Suppressor macrophage treated with lipopolysaccharide for 4 hours (primary cell): ENCODE measurements around the gene UPK2.

Experiments
- DNase-seq: peaks from one replicate; pipeline ENCODE4 v3.0.0-alpha.2; 2020

Gene UPK2

GRCh38 chr11:118918128-118918685 is 37.9 kb upstream of the UPK2 start:
- DNase-seq, result no peak

- no peak for DNase-seq
Observed at GRCh38 chr11:118918686-118919280, 37.3 kb upstream of the UPK2 start.

GRCh38 chr11:118921121-118921928 is 34.8 kb upstream of the UPK2 start:
- peak; percentile 90 for DNase-seq

GRCh38 chr11:118921929-118922744 is 34.0 kb upstream of the UPK2 start:
- peak; percentile 34 for DNase-seq

- no peak for DNase-seq
Observed at GRCh38 chr11:118922745-118923627, 33.1 kb upstream of the UPK2 start.

GRCh38 chr11:118923721-118924587 is 32.1 kb upstream of the UPK2 start:
- no peak for DNase-seq

- DNase-seq, result peak; percentile 28
Observed at GRCh38 chr11:118924591-118925585, 31.2 kb upstream of the UPK2 start.

GRCh38 chr11:118927554-118928100 is 28.5 kb upstream of the UPK2 start:
- DNase-seq, result no peak

GRCh38 chr11:118928101-118928869 is 27.8 kb upstream of the UPK2 start:
- peak; percentile 85 for DNase-seq

GRCh38 chr11:118928870-118929500 is 27.1 kb upstream of the UPK2 start:
- no peak for DNase-seq

GRCh38 chr11:118929501-118930093 is 26.5 kb upstream of the UPK2 start:
- peak; percentile 45 for DNase-seq

GRCh38 chr11:118930094-118930712 is 25.9 kb upstream of the UPK2 start:
- peak; percentile 86 for DNase-seq

- no peak for DNase-seq
Observed at GRCh38 chr11:118931571-118931970, 24.5 kb upstream of the UPK2 start.

- DNase-seq, result no peak
Observed at GRCh38 chr11:118933486-118933885, 22.6 kb upstream of the UPK2 start.

GRCh38 chr11:118935376-118935775 is 20.7 kb upstream of the UPK2 start:
- no peak for DNase-seq

GRCh38 chr11:118938491-118939403 is 17.4 kb upstream of the UPK2 start:
- no peak for DNase-seq
